GM13976 (cell line): Measurements from ENCODE around the gene CDK2.
"Not testable (repeated sequence)": the region's sequence is repeated elsewhere in the genome, so short reads cannot be mapped to it uniquely, and the experiment has no call there.

Source experiments
- DNase-seq: peaks from one replicate; pipeline ENCODE4 v3.0.0; 2012; ENCODE audit warnings: low spot score
- CTCF ChIP-seq: IDR thresholded peaks from 2 replicates; pipeline ENCODE4 v1.5.1; 2012; ENCODE audit warnings: borderline replicate concordance, mild to moderate bottlenecking; ENCODE audit not compliant: insufficient read depth; ENCODE audit errors: extremely low read depth, missing control alignments, control extremely low read depth
- in situ Hi-C: fragments of 300-500 bp; cut with MboI; formaldehyde crosslinking; loops from one replicate; pipeline ENCODE4 v1.12.0; 2022; ENCODE audit warnings: low sequenced_read_pairs, mixed read lengths, inconsistent platforms; ENCODE audit not compliant: unreplicated experiment

CDK2 gene

DNA sequence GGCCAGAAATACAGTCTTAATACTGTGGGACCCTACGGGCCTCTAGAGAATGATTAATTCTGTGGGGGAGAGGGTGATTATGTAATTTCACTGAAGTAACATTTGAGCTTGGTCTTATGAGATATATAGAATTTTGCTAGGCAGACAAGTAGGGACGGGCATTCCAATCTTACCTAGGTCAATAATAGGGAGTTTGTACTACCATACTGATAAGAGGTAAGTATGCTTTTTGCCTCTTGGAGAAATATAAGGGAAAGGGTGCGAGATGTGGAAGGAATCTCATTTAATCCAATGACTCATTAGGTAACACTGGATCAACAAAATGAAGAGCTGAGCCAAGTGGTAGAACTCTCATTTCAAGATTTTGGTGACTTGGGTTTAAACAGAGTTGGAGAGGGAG is 12.4 kb downstream of the CDK2 start:
- in situ Hi-C loops = no loop called here
- TF ChIP-seq CTCF = no peak
- no peak for DNase-seq

GRCh38 chr12:55981882-55982281 is 15.3 kb downstream of the CDK2 start:
- DNase-seq, in situ Hi-C loops: not testable (repeated sequence)

DNA sequence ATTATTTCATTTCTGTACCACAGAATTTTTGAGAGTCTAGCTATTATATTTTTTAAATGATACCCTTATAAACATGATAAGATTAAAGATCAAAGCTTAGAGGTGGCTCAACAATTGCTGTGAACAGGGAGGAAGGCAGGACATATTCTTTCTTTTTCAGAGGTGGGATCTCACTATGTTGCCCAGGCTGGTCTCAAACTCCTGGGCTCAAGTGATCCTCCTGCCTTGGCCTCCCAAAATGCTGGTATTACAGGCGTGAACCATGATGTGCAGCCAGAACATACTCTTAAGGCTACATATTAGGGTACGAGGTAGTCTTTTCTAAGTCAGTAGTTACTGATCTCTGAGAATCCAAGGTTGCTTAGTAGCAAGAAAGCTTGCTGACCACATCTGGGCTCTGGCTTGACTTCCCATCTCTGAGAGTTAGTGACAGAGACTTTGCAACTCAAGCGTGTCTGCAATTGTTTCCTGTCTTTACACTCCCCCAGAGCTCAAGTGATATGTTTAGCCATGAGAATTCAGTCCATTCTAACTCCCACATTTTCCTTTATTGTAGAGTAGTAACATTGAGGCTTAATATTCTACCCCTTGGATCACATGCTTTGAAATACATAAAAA is 15.8 kb downstream of the CDK2 start:
- DNase-seq = peak; percentile 77
- in situ Hi-C loops = no loop called here
- no peak for TF ChIP-seq CTCF

DNA sequence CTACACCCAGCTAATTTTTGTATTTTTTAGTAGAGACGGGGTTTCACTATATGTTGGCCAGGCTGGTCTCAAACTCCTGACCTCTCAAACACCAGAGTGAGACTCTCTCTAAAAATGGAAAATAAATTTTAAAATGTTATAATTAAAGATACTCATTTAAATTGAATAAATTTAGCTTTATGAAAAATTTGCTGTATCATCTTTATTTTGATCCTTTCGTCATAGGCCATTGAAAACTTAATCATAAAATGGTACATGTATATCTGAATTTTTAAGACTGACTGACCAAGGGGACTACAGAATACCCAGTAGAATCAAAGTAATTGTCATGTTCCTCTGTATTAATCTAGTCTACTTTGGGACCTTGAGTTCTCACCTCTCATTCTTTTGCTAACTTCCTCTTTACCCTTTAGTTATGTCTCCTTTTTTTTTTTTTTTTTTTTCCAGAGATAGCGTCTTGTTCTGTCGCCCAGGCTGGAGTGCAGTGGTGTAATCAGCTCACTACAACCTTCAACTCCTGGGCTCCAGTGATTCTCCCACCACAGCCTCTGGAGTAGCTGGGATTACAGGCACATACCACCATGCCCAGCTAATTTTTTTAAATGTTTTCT is 16.7 kb downstream of the CDK2 start:
- no peak for DNase-seq
- in situ Hi-C loops = no loop called here

GRCh38 chr12:55984861-55985260 is 18.2 kb downstream of the CDK2 start:
- in situ Hi-C loops = no loop called here
- no peak for TF ChIP-seq CTCF

More for the DNA sequence above, 16.7 kb downstream of the CDK2 start:
- TF ChIP-seq CTCF = no peak

GRCh38 chr12:55985341-55985740 is 18.7 kb downstream of the CDK2 start:
- in situ Hi-C loops = no loop called here
- no peak for TF ChIP-seq CTCF
- DNase-seq = no peak

More at GRCh38 chr12:55984861-55985260, 18.2 kb downstream of the CDK2 start:
- no peak for DNase-seq

DNA sequence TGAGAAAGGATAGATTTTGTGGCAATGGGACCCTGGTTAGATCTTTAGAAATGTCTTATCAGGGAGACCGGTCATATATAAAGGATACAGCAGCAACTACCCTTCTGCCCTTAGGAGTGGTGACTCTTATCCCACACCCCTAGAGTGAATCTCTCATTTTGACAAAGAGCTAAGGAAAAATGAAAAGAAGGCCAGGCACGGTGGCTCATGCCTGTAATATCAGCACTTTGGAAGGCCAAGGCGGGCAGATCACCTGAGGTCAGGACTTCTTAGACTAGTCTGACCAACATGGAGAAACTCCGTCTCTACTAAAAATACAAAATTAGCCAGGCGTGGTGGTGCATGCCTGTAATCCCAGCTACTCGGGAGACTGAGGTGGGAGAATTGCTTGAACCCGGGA is 19.3 kb downstream of the CDK2 start:
- DNase-seq, in situ Hi-C loops: not testable (repeated sequence)
